HG03108 (cell line): ENCODE data around the gene EZR.
A peak's percentile ranks its signal among the peaks of the same experiment; 100 is the strongest.

Source experiments
- ATAC-seq: cut with Tn5 transposase; IDR thresholded peaks from one replicate; pipeline ENCODE4 v1.9.1; 2021; ENCODE audit warnings: moderate library complexity; ENCODE audit not compliant: unreplicated experiment

Gene EZR

DNA sequence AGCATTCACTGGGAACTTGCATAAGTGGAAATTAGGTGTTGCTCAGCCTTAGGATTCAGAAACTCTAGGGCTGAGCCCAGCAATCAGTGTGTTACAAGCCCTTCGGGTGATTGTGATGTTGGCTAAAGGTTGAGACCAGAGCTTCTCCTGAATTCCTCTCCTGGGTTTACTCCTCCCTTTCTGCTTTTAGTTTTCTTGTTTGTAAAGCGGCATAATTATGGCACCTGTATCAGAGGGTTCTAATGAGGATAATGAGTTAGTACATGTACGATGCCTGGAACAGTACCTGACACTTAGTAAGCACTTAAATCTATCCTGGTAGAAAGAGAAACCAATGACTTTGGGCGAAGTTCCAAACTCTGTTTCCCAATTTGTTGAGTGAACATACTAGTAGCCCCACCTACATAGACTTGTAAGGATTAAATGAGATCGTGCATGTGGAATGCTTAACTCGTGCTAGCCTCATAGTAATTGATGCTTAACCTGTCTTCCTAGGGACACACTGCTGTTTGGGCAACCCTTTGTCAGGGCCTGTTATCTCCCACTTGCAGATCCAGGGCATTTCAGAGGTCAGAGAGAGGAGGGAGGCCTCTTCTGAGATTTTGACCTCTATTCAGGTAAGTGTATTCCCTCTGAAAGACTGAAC, 932 bp upstream of the EZR start:
- no peak for ATAC-seq

DNA sequence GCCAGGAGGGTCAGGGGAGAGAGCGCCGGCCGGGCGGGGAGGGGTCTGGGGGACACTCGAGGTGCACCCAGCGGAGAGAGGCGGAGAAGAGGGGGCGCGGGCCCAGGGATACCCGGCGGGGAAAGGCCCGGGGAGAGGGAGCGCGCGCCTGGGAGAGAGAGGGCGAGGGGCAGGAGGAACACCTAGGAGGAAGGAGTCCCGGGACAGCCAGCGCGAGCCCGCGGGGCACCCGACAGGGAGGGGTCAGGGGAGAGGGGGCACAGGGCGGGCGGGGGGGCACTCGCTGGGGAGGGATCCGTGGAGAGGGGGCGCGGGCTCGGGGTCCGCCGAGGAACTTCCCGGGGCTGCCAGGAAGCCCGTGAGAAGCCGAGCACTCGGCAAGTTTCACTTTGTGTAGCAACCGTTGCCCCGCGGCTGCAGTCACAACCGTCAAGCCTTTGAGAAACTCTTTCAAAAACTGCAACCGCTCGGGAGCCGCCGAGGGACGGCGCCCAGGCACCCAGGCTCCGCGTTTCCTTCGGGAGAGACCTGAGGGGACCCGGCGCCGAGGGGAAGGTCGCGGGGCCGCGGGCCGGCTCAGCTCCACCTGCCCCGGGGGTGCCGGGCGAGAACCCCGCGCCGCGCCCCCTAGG, 471 bp downstream of the EZR start:
- peak; percentile 12 for ATAC-seq

DNA sequence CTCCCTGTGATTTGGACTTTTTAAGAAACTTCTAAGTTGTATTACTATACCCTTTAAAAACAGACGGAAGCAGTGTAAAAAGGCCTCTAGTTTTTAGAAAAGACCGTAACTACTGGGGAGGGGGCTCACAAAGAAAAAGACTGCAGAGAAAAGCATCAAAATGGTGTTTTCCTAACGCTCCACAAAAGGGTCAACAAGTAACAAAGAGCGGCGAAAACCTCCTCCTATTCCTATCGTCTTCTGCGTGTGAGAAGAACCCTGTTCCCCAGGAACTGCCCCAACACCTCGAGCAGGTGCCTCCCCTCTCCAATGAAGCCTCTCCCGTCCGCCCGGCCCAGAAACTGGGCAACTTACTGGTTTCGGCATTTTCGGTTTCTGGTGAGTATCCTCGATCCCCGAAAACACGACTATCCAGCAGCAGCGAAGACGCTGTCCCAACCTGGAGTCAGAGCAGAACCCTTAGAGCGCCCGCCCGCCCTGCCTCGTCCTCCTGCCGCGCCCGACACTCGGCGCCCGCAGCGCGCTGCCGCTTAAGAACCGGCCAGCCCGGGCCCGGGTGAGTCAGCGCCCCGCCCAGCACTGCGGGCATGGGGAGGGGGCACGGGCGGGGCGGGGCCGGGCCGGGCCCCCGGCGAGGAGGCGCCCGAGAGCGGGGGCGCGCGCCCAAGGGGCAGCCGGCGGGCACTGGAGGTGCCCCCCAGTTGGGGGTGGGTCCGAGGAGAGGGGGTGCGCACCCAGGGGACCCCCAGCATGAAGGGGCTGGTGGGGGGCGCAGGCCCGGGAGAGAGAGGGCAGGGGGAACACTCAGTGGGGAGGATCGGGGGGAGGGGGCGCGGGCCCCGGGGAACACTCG, 1.2 kb downstream of the EZR start:
- ATAC-seq = peak; percentile 31

DNA sequence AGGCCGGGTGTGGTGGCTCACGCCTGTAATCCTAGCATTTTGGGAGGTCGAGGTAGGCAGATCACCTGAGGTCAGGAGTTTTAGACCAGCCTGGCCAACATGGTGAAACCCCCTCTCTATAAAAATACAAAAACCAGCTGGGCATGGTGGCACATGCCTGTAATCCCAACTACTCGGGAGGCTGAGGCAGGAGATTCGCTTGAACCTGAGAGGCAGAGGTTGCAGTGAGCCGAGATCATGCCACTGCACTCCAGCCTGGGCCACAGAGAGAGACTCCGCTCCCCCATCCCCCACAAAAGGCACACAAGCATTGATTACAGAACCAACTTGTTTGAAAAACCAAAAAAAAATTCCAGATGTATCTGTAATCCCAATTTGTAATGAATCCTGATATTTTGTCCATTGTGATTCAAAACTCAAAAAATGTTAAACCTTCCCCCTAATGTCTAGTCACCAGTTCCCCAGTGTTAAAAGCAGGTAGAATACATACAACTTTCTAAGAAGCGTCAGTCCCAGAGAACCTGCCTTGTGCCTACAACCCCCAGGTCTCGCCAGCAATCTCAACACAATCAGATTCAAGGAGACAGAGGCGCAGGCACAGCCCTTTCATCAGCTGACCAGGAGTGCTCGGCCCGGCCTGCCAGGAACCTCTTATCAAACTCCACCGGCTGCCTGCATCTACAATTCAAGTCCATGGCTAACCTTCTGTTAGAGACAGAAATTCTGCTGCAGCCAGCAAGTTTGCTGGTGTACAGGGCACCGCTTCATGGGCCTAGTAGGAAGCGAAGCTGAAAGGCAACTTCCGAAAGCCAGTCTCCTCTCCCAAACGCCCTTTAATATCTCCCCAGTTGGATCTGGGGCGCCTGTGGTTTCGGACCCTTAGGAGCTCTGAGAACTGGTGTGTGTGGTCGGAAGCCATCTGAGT, 2.1 kb downstream of the EZR start:
- no peak for ATAC-seq

DNA sequence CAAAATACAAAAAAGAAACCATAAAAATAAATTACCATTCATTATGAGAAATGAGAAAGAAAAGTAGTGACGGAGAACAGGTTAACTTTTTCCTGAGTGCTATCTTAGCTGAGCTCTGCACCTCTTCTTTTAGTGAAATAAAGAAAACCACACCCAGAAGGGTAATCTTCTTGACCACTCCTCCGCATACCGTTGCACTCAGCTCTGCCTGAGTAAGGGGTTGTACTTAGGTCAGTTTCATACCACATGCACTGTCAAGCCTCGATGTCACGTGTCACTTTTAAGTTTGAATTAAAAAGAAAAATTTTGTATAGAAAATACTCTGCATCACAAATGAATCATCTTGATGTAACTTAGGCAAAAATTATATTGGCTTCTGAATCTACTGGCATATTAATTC, 2.8 kb downstream of the EZR start:
- peak; percentile 27 for ATAC-seq

DNA sequence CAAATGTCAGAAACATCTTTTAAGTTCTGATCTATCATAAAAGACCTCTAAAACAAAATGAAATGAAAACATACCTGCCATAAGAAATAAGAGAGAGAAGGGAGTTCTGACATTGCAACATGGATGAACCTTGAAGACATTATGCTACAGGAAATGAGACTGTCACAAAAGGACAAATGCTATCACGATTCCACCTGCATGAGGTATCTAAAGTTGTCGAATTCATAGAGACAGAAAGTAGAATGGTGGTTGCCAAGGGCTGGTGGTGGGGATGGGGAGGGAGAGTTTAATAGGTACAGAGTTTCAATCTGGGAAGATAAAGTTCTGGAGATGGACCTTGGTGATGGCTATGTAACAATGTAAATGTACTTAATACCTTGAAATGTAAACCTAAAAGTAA, 3.3 kb downstream of the EZR start:
- no peak for ATAC-seq

DNA sequence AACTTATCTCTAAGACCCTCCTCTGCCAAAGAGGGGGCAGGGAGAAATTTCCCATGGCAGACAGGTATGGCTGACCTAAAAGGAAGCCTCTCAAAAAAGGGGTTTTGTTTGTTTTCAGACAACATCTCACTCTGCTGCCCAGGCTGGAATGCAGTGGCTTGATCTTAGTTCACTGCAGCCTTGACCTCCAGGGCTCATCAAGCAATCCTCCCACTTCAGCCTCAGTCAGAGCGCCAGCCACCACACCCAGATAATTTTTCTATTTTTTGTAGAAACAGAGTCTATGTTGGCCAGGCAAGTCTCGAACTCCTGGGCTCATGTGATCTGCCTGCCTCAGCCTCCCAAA, 3.8 kb downstream of the EZR start:
- no peak for ATAC-seq

DNA sequence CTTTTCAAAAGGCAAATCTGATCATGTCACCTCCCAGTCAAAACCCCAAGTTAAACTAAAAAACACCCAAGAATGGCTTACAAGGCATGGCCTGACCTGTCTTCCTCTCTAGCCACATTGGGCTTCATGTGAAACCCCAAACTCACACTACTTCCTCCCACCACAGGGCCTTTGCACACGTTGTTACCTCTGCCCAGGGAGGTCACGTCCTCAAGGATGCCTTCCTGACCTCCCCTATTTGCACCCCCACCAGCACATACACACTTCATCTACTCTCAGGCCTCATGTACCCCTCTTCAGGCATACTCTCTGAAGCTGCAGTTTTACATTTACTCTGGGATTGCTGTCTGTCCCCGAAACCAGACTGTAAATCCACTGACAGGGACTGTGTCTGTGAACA, 6.1 kb downstream of the EZR start:
- no peak for ATAC-seq

DNA sequence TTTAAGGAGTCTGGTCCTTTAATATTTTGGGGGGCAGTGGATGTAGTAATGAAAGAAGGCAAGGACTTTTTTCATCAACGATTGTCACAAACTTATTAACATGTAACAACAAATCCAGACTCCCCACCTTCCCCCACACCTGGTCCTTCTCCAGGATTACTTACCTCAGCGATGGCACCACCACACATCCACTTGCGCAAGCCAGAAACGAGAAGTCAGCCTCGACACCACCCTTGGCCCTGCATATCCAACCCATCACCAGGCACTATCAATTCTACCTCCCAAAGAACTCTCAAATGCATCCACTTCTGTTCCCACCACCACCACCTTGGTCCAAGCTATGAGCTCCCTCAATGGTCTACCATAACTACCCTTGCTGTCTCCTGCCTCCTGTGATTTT, 6.6 kb downstream of the EZR start:
- ATAC-seq = no peak

DNA sequence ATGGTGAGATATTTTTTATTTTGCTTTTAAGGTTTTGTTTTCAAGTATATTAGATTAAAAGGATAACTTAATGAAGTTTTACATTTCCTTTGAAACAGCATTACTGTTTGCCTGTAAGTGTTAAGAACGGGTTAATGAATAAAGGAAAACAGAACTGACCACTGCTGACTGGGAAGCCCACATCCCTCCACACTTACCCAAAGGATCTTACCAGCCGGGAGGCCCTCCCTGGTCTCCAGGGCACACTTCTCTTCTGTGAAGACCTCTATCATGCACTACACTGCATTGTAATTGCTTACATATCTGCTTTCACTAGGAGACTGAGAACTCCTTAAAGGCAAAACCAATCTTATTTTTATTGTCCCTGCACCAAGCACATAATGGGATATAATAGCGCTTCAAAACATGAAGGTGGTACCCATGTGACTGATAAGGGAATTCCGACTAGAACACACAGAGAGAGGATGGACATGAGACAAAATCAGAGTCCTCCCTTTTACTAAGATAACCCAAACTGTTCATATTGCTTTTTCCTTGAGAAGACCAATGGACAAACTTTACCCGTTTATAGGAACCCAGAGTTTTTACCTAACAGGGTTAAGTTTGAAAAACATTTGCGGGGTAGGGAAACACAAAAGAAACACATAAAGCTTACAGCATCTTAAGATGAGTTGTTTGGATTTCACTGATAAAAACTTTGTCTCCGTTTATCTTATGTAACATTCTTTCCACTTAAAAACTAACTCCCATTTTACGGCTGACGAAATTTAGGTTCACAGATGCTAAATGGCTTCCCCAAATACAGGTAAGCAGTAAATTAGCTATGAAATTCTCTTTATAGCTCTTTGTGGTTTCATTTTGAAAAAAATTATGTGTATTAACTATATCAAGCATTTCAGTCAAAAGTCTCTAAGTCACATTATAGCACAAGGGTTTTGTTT, 8.7 kb downstream of the EZR start:
- ATAC-seq = no peak

DNA sequence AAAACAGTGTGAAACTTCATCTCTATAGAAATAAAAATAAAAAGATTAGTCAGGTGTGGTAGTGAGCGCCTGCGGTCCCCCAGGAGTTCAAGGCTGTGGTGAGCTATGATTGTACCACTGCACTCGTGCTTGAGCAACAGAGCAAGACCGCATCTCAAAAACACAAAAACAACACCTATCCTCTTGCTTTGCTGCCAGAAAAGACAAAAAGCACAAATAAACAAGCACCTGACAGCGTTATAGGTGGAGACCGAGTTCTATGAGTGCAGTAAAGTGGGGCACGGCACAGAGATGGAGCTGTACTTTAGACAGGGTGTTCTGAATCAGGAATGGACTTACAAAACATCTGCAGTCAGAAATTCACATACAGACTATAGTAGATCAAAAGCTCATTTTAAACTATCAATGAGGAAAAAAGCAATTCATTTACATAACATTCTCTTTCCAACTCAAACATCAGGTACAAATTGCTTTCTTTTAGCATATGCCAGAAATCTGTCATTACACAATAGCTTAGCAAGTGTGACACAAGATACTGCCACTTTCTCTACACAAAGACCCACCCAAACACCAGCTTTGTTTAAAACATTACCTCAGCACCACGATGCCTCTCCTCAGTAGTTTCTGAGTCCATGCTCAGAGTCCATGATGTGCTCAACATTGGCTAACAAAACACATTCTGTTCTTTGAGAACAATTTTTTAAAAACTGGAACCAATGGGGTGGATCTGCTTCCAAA, 10.1 kb downstream of the EZR start:
- ATAC-seq = peak; percentile 62

DNA sequence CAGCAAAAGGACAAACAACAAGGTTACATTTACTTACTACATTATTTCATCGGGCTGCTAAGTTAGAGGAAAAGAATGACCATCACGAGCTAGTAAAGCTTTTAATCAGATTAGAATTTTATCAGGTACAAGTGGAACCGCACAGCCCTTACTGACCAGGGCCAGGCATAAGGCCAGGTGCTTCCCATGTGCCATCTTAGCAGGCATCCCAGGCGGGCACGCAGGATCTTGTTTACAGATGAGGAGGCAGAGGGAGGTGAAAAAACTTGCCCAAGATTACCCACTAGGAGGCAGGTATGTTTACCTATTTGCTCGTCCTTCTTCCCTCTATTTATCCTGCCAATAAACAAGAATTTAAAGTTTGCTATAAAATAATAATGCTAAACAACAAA, 10.7 kb downstream of the EZR start:
- ATAC-seq = no peak

DNA sequence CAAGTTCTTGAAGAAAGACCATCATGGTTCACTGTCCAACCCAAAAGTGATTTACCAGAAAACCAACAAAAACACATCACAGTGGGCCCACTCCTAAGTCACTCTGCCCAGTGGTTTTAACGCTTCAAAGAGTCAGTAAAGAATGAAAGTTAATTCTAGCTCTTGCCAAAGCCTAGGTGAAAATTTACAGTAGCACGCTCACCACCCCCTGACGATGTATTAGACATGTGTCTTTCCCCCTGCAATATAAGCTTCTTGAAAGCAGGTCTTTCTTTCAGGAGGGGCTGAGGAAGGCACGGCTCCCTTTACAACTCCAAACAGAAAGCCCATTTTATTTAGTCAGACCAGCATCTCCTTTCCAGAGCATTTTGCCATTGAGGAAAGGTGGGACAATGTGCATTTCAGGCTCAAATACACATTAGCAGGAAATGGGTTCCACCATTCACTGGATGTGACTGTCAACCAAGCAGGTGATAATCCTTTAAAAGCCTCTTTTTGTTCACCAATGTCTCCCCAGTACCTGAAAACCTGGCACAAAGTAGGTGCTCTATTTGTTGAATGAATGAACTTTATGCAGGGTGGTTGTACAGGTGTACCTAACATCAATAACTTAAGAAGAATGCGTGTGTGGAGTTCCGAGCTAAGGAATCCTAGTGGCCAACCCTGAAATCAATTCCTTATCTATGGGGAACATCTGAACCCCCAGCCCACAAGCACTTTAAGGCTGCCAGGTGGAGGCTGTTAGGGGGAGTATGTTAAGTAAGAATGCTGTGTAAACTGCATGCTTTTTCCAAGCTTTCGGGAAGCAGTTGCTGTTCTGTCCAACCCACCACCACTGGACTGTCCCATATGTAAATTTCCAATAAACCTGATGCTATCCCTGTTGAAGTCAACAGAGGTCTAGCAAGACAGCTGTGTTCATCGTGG, 11.4 kb downstream of the EZR start:
- ATAC-seq = no peak

DNA sequence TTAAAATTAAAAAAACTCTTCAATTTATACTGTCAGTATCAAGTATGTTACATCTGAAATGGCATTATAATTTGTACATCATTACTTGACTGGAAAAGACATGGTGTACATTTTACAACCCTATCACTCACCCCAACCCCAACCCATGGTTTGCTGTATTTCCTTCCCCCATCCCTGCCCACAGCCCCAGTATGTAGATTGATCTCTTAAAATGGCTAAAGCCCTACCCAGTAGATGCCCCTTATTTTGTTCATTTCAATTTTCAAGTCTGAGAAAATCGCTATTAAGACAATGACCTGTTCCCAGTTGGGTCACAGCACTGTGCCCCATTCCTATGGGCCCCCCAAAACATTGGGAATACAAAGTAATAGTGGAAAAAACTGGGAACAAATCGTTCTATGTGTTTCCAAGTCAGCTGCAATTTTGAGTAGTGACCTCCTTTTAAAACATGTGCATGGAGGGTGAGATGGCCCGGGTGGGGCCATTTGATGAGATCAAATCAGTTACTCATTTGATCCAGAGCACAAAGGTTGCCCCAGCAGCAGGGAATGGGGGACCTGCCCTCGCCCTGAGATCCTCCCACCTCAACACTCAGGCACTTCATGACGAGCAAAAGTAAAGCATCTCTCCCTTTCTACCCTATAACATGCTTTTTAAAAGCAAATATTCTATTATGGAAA, 13.3 kb downstream of the EZR start:
- no peak for ATAC-seq

DNA sequence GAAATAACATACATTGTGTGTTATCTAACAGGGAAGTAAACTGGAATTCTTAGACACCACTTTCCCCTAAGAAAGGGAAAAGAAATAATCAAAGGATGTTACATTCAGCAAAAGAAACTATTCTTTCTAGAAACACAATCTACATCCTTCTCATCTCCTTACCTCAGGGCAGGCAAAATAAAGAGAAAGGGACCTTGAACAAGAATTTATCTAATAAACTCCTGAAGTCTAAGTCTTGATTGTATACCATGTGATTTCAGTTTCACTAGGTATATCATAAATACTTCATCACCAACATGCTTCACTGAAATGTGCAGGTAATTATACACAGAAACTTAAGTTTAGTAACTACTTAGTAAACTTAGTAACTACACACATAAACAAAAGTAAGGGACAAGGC, 15.0 kb downstream of the EZR start:
- no peak for ATAC-seq

DNA sequence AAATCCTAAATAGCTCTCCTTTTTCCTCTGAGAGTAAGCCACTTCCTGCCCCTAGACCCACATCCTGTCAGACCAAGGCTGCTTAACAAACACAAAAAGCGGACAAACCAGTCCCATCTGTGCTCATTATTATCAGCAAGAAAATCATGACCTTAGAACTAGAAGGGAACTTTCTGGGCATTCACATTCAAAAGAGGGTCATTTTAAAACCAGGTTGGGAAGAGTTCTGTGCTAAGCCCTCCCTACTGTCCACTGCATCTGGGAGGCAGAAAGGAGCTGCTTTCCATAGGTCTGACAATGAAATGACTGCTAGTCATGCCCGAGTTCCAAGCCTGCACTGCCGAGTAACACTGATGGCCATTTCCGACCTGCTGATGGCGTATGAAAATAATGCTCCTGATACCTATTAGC, 15.4 kb downstream of the EZR start:
- peak; percentile 39 for ATAC-seq

DNA sequence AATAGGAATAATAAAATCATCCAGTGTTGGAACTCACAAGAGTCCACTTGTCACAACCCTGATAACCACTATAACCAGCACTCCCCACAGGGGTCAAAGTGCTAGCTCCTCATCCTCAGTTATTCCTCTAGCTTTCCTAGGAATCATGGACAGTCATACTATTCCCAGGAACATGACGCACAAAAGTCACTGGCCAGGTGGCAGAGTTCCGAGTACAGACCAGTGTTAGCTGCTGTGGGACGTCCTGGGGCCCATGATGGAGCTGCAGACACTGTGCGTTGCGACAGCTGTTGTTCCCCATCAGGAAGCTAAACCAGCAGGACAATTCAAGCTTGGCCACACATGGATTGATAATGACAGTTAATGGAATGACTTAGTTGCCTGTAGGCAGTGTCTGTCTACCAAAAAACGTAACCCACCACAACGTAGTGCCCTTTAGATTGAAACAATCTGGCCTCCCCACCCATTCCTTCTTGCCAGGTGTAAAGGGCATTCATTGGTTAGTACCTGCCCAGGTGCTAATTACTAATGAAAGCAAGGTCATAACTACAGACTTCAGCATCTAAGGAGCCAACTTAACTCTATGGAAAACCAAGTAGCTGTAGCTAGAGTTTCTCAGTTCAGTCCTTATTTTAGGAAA, 17.4 kb downstream of the EZR start:
- no peak for ATAC-seq
